HepG2 (cell line): ENCODE results near the gene REEP3. TPM values are rescaled to one million over a fixed set of nuclear protein-coding genes. Genes with fewer than 3 reads are reported as not detected.

Experiments used
- FOXC1 ChIP-seq: sonication (generic); formaldehyde crosslinking; IDR thresholded peaks from 2 replicates; pipeline ENCODE4 v1.8.0; 2022; ENCODE audit warnings: mild to moderate bottlenecking, missing genetic modification reagents, borderline replicate concordance
- GTF2F1 ChIP-seq: fragments of 150-350 bp; IDR thresholded peaks from 2 replicates; pipeline ENCODE4 v1.6.1; 2014; ENCODE audit warnings: low read length
- MEIS1 ChIP-seq: sonication (generic); formaldehyde crosslinking; IDR thresholded peaks from 2 replicates; pipeline ENCODE4 v1.9.0; 2021; ENCODE audit warnings: mild to moderate bottlenecking, missing genetic modification reagents, moderate library complexity, borderline replicate concordance
- NAIF1 ChIP-seq: sonication (generic); formaldehyde crosslinking; IDR thresholded peaks from 2 replicates; pipeline ENCODE4 v1.5.0; 2020; ENCODE audit warnings: mild to moderate bottlenecking, missing genetic modification reagents, borderline replicate concordance
- NR2F6 ChIP-seq, 2 experiments: IDR thresholded peaks; 2 replicates each; pipeline ENCODE4 v1.6.1; 2016; ENCODE audit warnings: antibody characterized with exemption in 1 of 2, mild to moderate bottlenecking in 1 of 2
- POLR2AphosphoS2 ChIP-seq: IDR thresholded peaks from 2 replicates; pipeline ENCODE4 v1.6.1; 2011; ENCODE audit warnings: low read depth, low read length, improper control_type of control experiment
- RBFOX2 ChIP-seq: fragments of 200-400 bp; formaldehyde crosslinking; IDR thresholded peaks from 2 replicates; pipeline ENCODE4 v1.6.1; 2017; ENCODE audit warnings: low read depth, mild to moderate bottlenecking, low read length
- RNF2 ChIP-seq: fragments of 450-650 bp; conservative IDR thresholded peaks from 2 replicates; pipeline ENCODE4 v1.6.1; 2016; ENCODE audit warnings: low read depth
- SNAI1 ChIP-seq: sonication (generic); formaldehyde crosslinking; IDR thresholded peaks from 2 replicates; pipeline ENCODE4 v1.5.0; 2020; ENCODE audit warnings: mild to moderate bottlenecking, missing genetic modification reagents, borderline replicate concordance
- SP1 ChIP-seq, 2 experiments: fragments of 450-650 bp in 1 of 2; sonication (generic) in 1 of 2; formaldehyde crosslinking in 1 of 2; IDR thresholded peaks; 2 replicates each; pipeline versions ENCODE4 v1.4.0 to v1.6.1; 2016 to 2020; ENCODE audit warnings: missing genetic modification reagents in 1 of 2
- YEATS2 ChIP-seq: sonication (generic); formaldehyde crosslinking; IDR thresholded peaks from 2 replicates; pipeline ENCODE4 v1.4.0; 2020; ENCODE audit warnings: missing genetic modification reagents, borderline replicate concordance
- ZBTB7A ChIP-seq: sonication (generic); formaldehyde crosslinking; IDR thresholded peaks from 2 replicates; pipeline ENCODE4 v1.8.0; 2022; ENCODE audit warnings: mild to moderate bottlenecking, missing genetic modification reagents
- ZC3H4 ChIP-seq: sonication (generic); formaldehyde crosslinking; IDR thresholded peaks from 2 replicates; pipeline ENCODE4 v1.4.0; 2020; ENCODE audit warnings: missing genetic modification reagents, borderline replicate concordance
- ZFP41 ChIP-seq: sonication (generic); formaldehyde crosslinking; IDR thresholded peaks from 2 replicates; pipeline ENCODE4 v1.4.0; 2020; ENCODE audit warnings: mild to moderate bottlenecking, missing genetic modification reagents, borderline replicate concordance
- ZFX ChIP-seq: sonication (generic); formaldehyde crosslinking; IDR thresholded peaks from 2 replicates; pipeline ENCODE4 v1.4.0; 2020; ENCODE audit warnings: mild to moderate bottlenecking, low read depth, missing genetic modification reagents, moderate library complexity
- ZMYM3 ChIP-seq: sonication (generic); formaldehyde crosslinking; IDR thresholded peaks from 2 replicates; pipeline ENCODE4 v1.5.1; 2020; ENCODE audit warnings: mild to moderate bottlenecking, missing genetic modification reagents
- ZNF230 ChIP-seq: sonication (generic); formaldehyde crosslinking; IDR thresholded peaks from 2 replicates; pipeline ENCODE4 v1.4.0; 2020; ENCODE audit warnings: mild to moderate bottlenecking, missing genetic modification reagents
- ZNF460 ChIP-seq: sonication (generic); formaldehyde crosslinking; IDR thresholded peaks from 2 replicates; pipeline ENCODE4 v1.5.1; 2020; ENCODE audit warnings: missing genetic modification reagents, mild to moderate bottlenecking, borderline replicate concordance
- ZNF772 ChIP-seq: sonication (generic); formaldehyde crosslinking; IDR thresholded peaks from 2 replicates; pipeline ENCODE4 v1.5.0; 2020; ENCODE audit warnings: mild to moderate bottlenecking, missing genetic modification reagents
- ZSCAN25 ChIP-seq: sonication (generic); formaldehyde crosslinking; IDR thresholded peaks from 2 replicates; pipeline ENCODE4 v1.8.0; 2022; ENCODE audit warnings: mild to moderate bottlenecking, missing genetic modification reagents
- polyA plus RNA-seq, 8 experiments: library from polyadenylated mRNA; depleted of rRNA in 3 of 8; stranded (reverse) in 7 of 8; unstranded in 1 of 8; fragments of >200 nt; fragmentation: Illumina TruSeq in 4 of 8; extraction: Trizol in 4 of 8; gene quantifications; 2 replicates each; pipeline versions ENCODE4 v1.2.1 to v1.2.3, GENCODE V29; 2011 to 2016; ENCODE audit warnings: low read depth in 4 of 8, missing spikeins in 1 of 8, mixed read lengths in 1 of 8; ENCODE audit not compliant: insufficient read depth in 1 of 8
- total RNA-seq, 5 experiments: library from RNA; depleted of rRNA; stranded (reverse); fragments of >200 nt; fragmentation: Illumina TruSeq; extraction: Trizol; gene quantifications; 2 replicates each; pipeline ENCODE4 v1.2.3, GENCODE V29; 2016; ENCODE audit warnings: low read depth in 1 of 5
- TF ChIP-seq, protein P1 (sequence below): sonication (generic); formaldehyde crosslinking; IDR thresholded peaks from 2 replicates; pipeline ENCODE4 v1.8.1; 2022; ENCODE audit warnings: mild to moderate bottlenecking, missing genetic modification reagents
- TF ChIP-seq, protein P2 (sequence below): IDR thresholded peaks from 2 replicates; pipeline ENCODE4 v1.6.1; 2012; ENCODE audit warnings: low read depth, low read length, improper control_type of control experiment
- TF ChIP-seq, protein P3 (sequence below): sonication (generic); formaldehyde crosslinking; IDR thresholded peaks from 2 replicates; pipeline ENCODE4 v1.8.0; 2022; ENCODE audit warnings: mild to moderate bottlenecking, missing genetic modification reagents, borderline replicate concordance

REEP3 gene
- total and polyA plus RNA-seq, 2 of the 13 experiments (the other 11 are each of a cell fraction or from before 2014, with no cell fraction given) = 7.1 to 31.4 TPM

DNA sequence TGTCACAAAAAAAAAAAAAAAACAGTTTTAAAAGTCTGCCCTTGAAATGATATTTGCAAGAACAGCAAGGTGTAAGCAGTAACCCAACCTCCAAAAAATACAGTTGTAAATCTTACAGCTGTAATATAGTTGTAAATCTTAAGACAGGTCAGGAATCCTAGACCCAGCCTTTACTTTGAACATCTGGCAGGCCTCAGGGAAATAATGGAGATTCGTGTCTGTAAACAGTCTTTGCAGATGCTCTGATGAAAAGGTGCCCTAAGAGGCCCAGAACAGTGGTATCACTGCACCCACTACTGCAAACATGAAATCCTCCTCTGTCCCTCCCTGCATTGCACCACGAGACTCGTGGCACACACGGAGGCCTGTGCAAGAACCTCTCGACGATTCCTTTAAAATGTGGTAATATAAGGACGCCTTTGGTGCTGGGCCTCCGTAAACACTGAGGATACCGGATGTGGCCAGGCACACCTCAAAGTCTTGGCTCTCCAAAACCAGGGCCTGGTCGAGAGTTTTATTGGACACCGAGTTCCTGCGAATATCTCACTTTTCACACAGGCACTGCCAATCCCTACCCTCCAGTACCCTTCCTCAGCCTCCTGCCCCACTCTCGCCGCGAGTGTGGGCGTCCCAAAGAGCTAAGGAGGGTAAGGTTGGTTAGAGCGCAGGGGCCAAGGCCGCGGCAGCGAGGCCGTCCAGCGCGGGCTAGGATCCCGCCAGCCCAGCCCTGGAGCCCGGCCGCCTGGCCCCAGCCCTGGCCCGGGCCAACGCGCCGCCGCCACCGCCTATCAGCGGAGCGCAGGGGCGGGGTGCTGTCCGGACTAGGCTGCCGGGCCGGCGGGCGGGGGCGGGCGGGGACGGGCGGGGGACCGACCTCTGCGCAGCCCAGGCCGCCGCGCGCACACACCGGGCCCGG is at the start of gene REEP3 (continued):
- no peak for TF ChIP-seq ZNF460 (CRISPR knock-in tag)
- 0 out of 2 replicates have a peak, but pooled peaks have one; percentile 16 for TF ChIP-seq YEATS2 (CRISPR knock-in tag)
- peak; percentile 44; the same call in 1 of the 2 replicates for TF ChIP-seq ZC3H4
- TF ChIP-seq ZMYM3 = no peak
- TF ChIP-seq, protein P1, sequence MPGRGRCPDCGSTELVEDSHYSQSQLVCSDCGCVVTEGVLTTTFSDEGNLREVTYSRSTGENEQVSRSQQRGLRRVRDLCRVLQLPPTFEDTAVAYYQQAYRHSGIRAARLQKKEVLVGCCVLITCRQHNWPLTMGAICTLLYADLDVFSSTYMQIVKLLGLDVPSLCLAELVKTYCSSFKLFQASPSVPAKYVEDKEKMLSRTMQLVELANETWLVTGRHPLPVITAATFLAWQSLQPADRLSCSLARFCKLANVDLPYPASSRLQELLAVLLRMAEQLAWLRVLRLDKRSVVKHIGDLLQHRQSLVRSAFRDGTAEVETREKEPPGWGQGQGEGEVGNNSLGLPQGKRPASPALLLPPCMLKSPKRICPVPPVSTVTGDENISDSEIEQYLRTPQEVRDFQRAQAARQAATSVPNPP (CRISPR knock-in tag) = no peak
- TF ChIP-seq ZFP41 (CRISPR knock-in tag) = no peak
- 0 out of 2 replicates have a peak, but pooled peaks have one; percentile 18 for TF ChIP-seq ZBTB7A (CRISPR knock-in tag)
- no peak for TF ChIP-seq SNAI1
- no peak for TF ChIP-seq MEIS1 (CRISPR knock-in tag)
- no peak for TF ChIP-seq SP1 (IDR thresholded peaks at IDR 0.05)
- 0 out of 2 replicates have a peak, but pooled peaks have one; percentile 22 for TF ChIP-seq SP1 (CRISPR knock-in tag; IDR thresholded peaks at IDR 0.05)
- TF ChIP-seq ZNF230 (CRISPR knock-in tag) = 0 out of 2 replicates have a peak, but pooled peaks have one; percentile 48
- TF ChIP-seq RNF2 = peak; percentile 77
- TF ChIP-seq POLR2AphosphoS2 = no peak
- no peak for TF ChIP-seq ZSCAN25 (CRISPR knock-in tag)
- TF ChIP-seq, protein P2, sequence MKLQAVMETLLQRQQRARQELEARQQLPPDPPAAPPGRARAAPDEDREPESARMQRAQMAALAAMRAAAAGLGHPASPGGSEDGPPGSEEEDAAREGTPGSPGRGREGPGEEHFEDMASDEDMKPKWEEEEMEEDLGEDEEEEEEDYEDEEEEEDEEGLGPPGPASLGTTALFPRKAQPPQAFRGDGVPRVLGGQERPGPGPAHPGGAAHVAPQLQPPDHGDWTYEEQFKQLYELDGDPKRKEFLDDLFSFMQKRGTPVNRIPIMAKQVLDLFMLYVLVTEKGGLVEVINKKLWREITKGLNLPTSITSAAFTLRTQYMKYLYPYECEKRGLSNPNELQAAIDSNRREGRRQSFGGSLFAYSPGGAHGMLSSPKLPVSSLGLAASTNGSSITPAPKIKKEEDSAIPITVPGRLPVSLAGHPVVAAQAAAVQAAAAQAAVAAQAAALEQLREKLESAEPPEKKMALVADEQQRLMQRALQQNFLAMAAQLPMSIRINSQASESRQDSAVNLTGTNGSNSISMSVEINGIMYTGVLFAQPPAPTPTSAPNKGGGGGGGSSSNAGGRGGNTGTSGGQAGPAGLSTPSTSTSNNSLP = no peak
- TF ChIP-seq FOXC1 (CRISPR knock-in tag) = peak; percentile 13; the same call in 1 of the 2 replicates
- TF ChIP-seq RBFOX2 = no peak
- no peak for TF ChIP-seq GTF2F1
- peak; percentile 95 for TF ChIP-seq ZFX
- TF ChIP-seq ZNF772 (CRISPR knock-in tag) = no peak
- TF ChIP-seq, protein P3, sequence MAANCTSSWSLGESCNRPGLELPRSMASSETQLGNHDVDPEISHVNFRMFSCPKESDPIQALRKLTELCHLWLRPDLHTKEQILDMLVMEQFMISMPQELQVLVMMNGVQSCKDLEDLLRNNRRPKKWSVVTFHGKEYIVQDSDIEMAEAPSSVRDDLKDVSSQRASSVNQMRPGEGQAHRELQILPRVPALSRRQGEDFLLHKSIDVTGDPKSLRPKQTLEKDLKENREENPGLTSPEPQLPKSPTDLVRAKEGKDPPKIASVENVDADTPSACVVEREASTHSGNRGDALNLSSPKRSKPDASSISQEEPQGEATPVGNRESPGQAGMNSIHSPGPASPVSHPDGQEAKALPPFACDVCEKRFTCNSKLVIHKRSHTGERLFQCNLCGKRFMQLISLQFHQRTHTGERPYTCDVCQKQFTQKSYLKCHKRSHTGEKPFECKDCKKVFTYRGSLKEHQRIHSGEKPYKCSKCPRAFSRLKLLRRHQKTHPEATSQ (CRISPR knock-in tag) = peak; percentile 30; the same call in 1 of the 2 replicates
- peak; percentile 31; the same call in 1 of the 2 replicates for TF ChIP-seq NR2F6 (IDR thresholded peaks at IDR 0.05)
- peak; percentile 21; the same call in 1 of the 2 replicates for TF ChIP-seq NR2F6 (CRISPR knock-in tag; IDR thresholded peaks at IDR 0.05)
- no peak for TF ChIP-seq NAIF1 (CRISPR knock-in tag)
